NCI-H460 (cell line): ENCODE results near the gene COG7. TPM values are rescaled to one million over a fixed set of nuclear protein-coding genes. Genes with fewer than 3 reads are reported as not detected.
A peak's percentile ranks its signal among the peaks of the same experiment; 100 is the strongest.
"Not testable (repeated sequence)": the region's sequence is repeated elsewhere in the genome, so short reads cannot be mapped to it uniquely, and the experiment has no call there.

Experiments
- DNase-seq: peaks from one replicate; pipeline ENCODE4 v3.0.0-alpha.2; 2016; ENCODE audit warnings: low read depth; ENCODE audit errors: extremely low read depth
- polyA plus RNA-seq: library from polyadenylated mRNA; depleted of rRNA; stranded (reverse); fragments of >200 nt; gene quantifications from 2 replicates; pipeline ENCODE4 v1.2.3, GENCODE V29; 2014; cell fraction: nucleus; rRNA removed
- total RNA-seq: library from RNA; depleted of rRNA; stranded (reverse); fragments of >200 nt; shearing (Covaris generic); gene quantifications from 2 replicates; pipeline ENCODE4 v1.2.3, GENCODE V29; 2014; rRNA removed

Gene COG7
- total RNA-seq, result 15.8 and 22.4 TPM in 2 replicates
- 26.1 and 41.2 TPM in 2 replicates for polyA plus RNA-seq

GRCh38 chr16:23452572-23453337 is at the start of gene COG7:
TSS of gene COG7 (minus strand) at chr16:23453189. CDS start at chr16:23452994, 195 bp downstream.
- peak; percentile 77 for DNase-seq

- no peak for DNase-seq
Observed at GRCh38 chr16:23502466-23502865, 49.5 kb upstream of the COG7 start.

GRCh38 chr16:23501291-23501690 is 48.3 kb upstream of the COG7 start:
- no peak for DNase-seq

- no peak for DNase-seq
Observed at GRCh38 chr16:23500862-23501225, 47.9 kb upstream of the COG7 start.

GRCh38 chr16:23500212-23500861 is 47.3 kb upstream of the COG7 start:
- no peak for DNase-seq

GRCh38 chr16:23499801-23500200 is 46.8 kb upstream of the COG7 start:
- no peak for DNase-seq

- no peak for DNase-seq
Observed at GRCh38 chr16:23498863-23499262, 45.9 kb upstream of the COG7 start.

- DNase-seq, result no peak
Observed at GRCh38 chr16:23497543-23497868, 44.5 kb upstream of the COG7 start.

GRCh38 chr16:23496821-23497542 is 44.0 kb upstream of the COG7 start:
- DNase-seq, result no peak

GRCh38 chr16:23495671-23496070 is 42.7 kb upstream of the COG7 start:
- no peak for DNase-seq

GRCh38 chr16:23494188-23494587 is 41.2 kb upstream of the COG7 start:
- no peak for DNase-seq

- no peak for DNase-seq
Observed at GRCh38 chr16:23491490-23492391, 38.8 kb upstream of the COG7 start.

GRCh38 chr16:23486480-23486879 is 33.5 kb upstream of the COG7 start:
- no peak for DNase-seq

GRCh38 chr16:23485841-23486240 is 32.9 kb upstream of the COG7 start:
- no peak for DNase-seq

GRCh38 chr16:23485257-23485614 is 32.2 kb upstream of the COG7 start:
- DNase-seq, result no peak

GRCh38 chr16:23484510-23485256 is 31.7 kb upstream of the COG7 start:
- DNase-seq, result no peak

- DNase-seq, result not testable (repeated sequence)
Observed at GRCh38 chr16:23483492-23483891, 30.5 kb upstream of the COG7 start.

GRCh38 chr16:23482778-23483177 is 29.8 kb upstream of the COG7 start:
- DNase-seq, result no peak

GRCh38 chr16:23480257-23480656 is 27.3 kb upstream of the COG7 start:
- no peak for DNase-seq

GRCh38 chr16:23479138-23479537 is 26.1 kb upstream of the COG7 start:
- DNase-seq, result no peak
